Activated T-cell treated with anti-CD3 and anti-CD28 coated beads, Interleukin-2, amount 50 U/mL, for 4 hours (primary cell): ENCODE results near the gene IL13RA2. TPM values are rescaled to one million over a fixed set of nuclear protein-coding genes. Genes with fewer than 3 reads are reported as not detected.

ENCODE experiments used
- total RNA-seq, 3 donors: library from RNA; stranded (reverse); gene quantifications; one replicate each; pipeline ENCODE4 v1.2.1, GENCODE V29; 2021

Gene IL13RA2
- total RNA-seq, 3 donors from 2014 or later, result not detected

Other genes with a start within 250 kb of the IL13RA2 start
- not detected for gene RBMXL3, start 171.8 kb upstream of the IL13RA2 start, total RNA-seq
- gene LRCH2, start 216.5 kb upstream of the IL13RA2 start, total RNA-seq, result under 1 TPM in 1 of 3 donors, not detected in 2; 0.03 TPM